ENCODE data around the gene HEXB. TPM values are rescaled to one million over a fixed set of nuclear protein-coding genes. Genes with fewer than 3 reads are reported as not detected.

The HEXB gene
- total RNA-seq, 1 experiment from 2014 or later: 248 TPM

DNA sequence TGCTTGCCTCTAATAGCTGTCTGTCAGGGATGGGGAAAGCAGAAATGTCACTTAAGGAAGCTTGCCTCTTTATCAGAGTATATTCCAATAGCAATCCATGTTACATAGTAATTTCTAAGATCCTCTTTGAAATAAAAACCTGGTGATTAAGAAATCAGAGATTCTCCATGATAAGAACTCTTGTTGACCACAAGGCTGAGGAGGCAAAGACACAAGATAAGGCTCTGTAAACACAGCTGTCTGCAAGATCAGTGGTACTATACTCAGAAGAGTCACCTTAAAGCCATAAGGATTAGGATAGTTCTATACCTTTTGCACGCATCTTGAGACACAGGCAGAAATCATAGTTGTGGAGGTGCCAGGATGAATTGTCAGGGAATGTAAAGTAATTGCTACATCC lies 40.3 kb downstream of the HEXB start:
- ChIA-PET CTCF (no interaction called here), POLR2A (no interaction called here)
- ATAC-seq (no peak), DNase-seq (ENCODE audit: low read depth, low spot score) (no peak)
- H3K4me3 ChIP-seq (ENCODE audit: low read depth in 2 of 2, low read length in 2 of 2): no peak overlapping the region
- H3K36me3 ChIP-seq (ENCODE audit: control insufficient read depth, insufficient read depth, low read length): peaks cover 49% of the 10 kb centered on the region
- no TSS peak for BruUV-seq (replicated peaks)
- no peak overlapping the region for H3K27ac ChIP-seq (ENCODE audit: low read length)
- TF ChIP-seq POLR2AphosphoS5 (IDR thresholded peaks at IDR 0.05; ENCODE audit: low read depth, low read length) (no peak), SIN3A (IDR thresholded peaks at IDR 0.05; ENCODE audit: borderline replicate concordance, insufficient read depth, low read depth, low read length) (no peak), TCF7L2 (IDR thresholded peaks at IDR 0.05; ENCODE audit: low read depth, low read length) (no peak)
- TF ChIP-seq, protein P1, sequence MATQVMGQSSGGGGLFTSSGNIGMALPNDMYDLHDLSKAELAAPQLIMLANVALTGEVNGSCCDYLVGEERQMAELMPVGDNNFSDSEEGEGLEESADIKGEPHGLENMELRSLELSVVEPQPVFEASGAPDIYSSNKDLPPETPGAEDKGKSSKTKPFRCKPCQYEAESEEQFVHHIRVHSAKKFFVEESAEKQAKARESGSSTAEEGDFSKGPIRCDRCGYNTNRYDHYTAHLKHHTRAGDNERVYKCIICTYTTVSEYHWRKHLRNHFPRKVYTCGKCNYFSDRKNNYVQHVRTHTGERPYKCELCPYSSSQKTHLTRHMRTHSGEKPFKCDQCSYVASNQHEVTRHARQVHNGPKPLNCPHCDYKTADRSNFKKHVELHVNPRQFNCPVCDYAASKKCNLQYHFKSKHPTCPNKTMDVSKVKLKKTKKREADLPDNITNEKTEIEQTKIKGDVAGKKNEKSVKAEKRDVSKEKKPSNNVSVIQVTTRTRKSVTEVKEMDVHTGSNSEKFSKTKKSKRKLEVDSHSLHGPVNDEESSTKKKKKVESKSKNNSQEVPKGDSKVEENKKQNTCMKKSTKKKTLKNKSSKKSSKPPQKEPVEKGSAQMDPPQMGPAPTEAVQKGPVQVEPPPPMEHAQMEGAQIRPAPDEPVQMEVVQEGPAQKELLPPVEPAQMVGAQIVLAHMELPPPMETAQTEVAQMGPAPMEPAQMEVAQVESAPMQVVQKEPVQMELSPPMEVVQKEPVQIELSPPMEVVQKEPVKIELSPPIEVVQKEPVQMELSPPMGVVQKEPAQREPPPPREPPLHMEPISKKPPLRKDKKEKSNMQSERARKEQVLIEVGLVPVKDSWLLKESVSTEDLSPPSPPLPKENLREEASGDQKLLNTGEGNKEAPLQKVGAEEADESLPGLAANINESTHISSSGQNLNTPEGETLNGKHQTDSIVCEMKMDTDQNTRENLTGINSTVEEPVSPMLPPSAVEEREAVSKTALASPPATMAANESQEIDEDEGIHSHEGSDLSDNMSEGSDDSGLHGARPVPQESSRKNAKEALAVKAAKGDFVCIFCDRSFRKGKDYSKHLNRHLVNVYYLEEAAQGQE (IDR thresholded peaks at IDR 0.05; ENCODE audit: insufficient read depth in 1 of 2, low read depth in 2 of 2, low read length in 1 of 2): no peak
- TF ChIP-seq, protein P2, sequence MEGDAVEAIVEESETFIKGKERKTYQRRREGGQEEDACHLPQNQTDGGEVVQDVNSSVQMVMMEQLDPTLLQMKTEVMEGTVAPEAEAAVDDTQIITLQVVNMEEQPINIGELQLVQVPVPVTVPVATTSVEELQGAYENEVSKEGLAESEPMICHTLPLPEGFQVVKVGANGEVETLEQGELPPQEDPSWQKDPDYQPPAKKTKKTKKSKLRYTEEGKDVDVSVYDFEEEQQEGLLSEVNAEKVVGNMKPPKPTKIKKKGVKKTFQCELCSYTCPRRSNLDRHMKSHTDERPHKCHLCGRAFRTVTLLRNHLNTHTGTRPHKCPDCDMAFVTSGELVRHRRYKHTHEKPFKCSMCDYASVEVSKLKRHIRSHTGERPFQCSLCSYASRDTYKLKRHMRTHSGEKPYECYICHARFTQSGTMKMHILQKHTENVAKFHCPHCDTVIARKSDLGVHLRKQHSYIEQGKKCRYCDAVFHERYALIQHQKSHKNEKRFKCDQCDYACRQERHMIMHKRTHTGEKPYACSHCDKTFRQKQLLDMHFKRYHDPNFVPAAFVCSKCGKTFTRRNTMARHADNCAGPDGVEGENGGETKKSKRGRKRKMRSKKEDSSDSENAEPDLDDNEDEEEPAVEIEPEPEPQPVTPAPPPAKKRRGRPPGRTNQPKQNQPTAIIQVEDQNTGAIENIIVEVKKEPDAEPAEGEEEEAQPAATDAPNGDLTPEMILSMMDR (IDR thresholded peaks at IDR 0.05): no peak
- no peaks in the 10 kb centered on the region for H3K4me1 ChIP-seq (ENCODE audit: control insufficient read depth, insufficient read depth, low read length)
- no peaks in the 10 kb centered on the region for H3K9me3 ChIP-seq (ENCODE audit: control insufficient read depth, insufficient read depth, low read depth, low read length)
- in situ Hi-C loops (cut with HindIII; ENCODE audit: low pct_unique_long_range_greater_than_20kb, low sequenced_read_pairs) (no loop called here), intact Hi-C loops (cut with micrococcal nuclease; ENCODE audit: unreplicated experiment) (no loop called here)
- no peaks in the 10 kb centered on the region for H3K27me3 ChIP-seq (ENCODE audit: control insufficient read depth, insufficient read depth, low read length)

DNA sequence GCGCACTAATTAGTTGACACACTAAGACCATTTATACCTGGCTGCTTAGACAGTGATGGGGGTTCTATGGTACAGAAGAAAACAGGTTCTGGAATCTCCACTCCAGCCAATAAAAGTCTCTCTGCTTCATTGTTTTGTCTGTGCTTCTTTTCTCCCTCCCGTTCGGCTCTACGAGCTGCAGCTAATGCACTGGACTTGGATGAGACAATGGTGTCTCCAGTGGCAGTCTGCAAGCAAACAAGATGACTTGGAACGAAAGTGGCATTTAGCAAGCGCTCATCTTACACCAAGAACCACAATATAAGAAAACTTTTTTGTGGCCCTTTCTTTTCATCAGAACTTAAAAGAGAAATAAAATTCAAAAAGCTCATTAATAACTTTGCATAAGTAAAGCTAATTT lies 51.7 kb downstream of the HEXB start:
- Histone ChIP-seq H3K4me1 (ENCODE audit: control insufficient read depth, insufficient read depth, low read length) (no peaks in the 10 kb centered on the region), H3K4me3 (ENCODE audit: low read depth in 2 of 2, low read length in 2 of 2) (no peak overlapping the region), H3K9me3 (ENCODE audit: control insufficient read depth, insufficient read depth, low read depth, low read length) (no peaks in the 10 kb centered on the region), H3K27me3 (ENCODE audit: control insufficient read depth, insufficient read depth, low read length) (no peaks in the 10 kb centered on the region), H3K27ac (ENCODE audit: low read length) (no peak overlapping the region), H3K36me3 (ENCODE audit: control insufficient read depth, insufficient read depth, low read length) (peaks cover 48% of the 10 kb centered on the region)
- CTCF ChIA-PET: no interaction called here
- ATAC-seq (no peak), DNase-seq (ENCODE audit: low read depth, low spot score) (no peak)
- POLR2A ChIA-PET: no interaction called here
- intact Hi-C loops (cut with micrococcal nuclease; ENCODE audit: unreplicated experiment): no loop called here
- TF ChIP-seq, protein P1 (IDR thresholded peaks at IDR 0.05; ENCODE audit: insufficient read depth in 1 of 2, low read depth in 2 of 2, low read length in 1 of 2): no peak
- TF ChIP-seq SIN3A (IDR thresholded peaks at IDR 0.05; ENCODE audit: borderline replicate concordance, insufficient read depth, low read depth, low read length) (no peak), POLR2AphosphoS5 (IDR thresholded peaks at IDR 0.05; ENCODE audit: low read depth, low read length) (no peak), TCF7L2 (IDR thresholded peaks at IDR 0.05; ENCODE audit: low read depth, low read length) (no peak)
- TF ChIP-seq, protein P2 (IDR thresholded peaks at IDR 0.05): no peak
- no TSS peak for BruUV-seq (replicated peaks)
- in situ Hi-C loops (cut with HindIII; ENCODE audit: low pct_unique_long_range_greater_than_20kb, low sequenced_read_pairs): no loop called here

Data from Panc1 (cell line).